ENCODE results near the gene MVB12A. TPM values are rescaled to one million over a fixed set of nuclear protein-coding genes. Genes with fewer than 3 reads are reported as not detected.

MVB12A gene
- total and polyA plus RNA-seq, 9 of the 15 experiments (the other 6 are each of a cell fraction or from before 2014, with no cell fraction given): 1.2 to 46.2 (median 22.4) TPM

- no peak for TF ChIP-seq IFI16 (CRISPR knock-in tag; IDR thresholded peaks at IDR 0.05)
- TF ChIP-seq ADNP (tag; IDR thresholded peaks at IDR 0.05): no peak
- 0 out of 2 replicates have a peak, but pooled peaks have one; percentile 30 for TF ChIP-seq HLTF (IDR thresholded peaks at IDR 0.05)
- no peak for TF ChIP-seq ZNF165 (CRISPR knock-in tag; IDR thresholded peaks at IDR 0.05; ENCODE audit: borderline replicate concordance)
- TF ChIP-seq ZNF740 (CRISPR knock-in tag; IDR thresholded peaks at IDR 0.05): peak; percentile 94
- peak in 1 of 2 experiments; percentile 74; a peak in 2 of 4 replicates for TF ChIP-seq ZNF740 (tag; IDR thresholded peaks at IDR 0.05)
- TF ChIP-seq KDM5B (IDR thresholded peaks at IDR 0.05; ENCODE audit: insufficient replicate concordance, low read depth, low read length): peak; percentile 20
- no peak for TF ChIP-seq ZNF133 (CRISPR knock-in tag; IDR thresholded peaks at IDR 0.05)
- peak in 1 of 2 experiments; percentile 54; a peak in 1 of 4 replicates for TF ChIP-seq TEAD1 (CRISPR knock-in tag; IDR thresholded peaks at IDR 0.05)
- no peak for TF ChIP-seq STAT6 (CRISPR knock-in tag; IDR thresholded peaks at IDR 0.05)
- TF ChIP-seq ZBTB40 (IDR thresholded peaks at IDR 0.05): 0 out of 2 replicates have a peak, but pooled peaks have one; percentile 24
- no peak for TF ChIP-seq ZBTB40 (CRISPR knock-in tag; IDR thresholded peaks at IDR 0.05)
- TF ChIP-seq CTBP1 (IDR thresholded peaks at IDR 0.05; ENCODE audit: borderline replicate concordance): peak; percentile 82
- TF ChIP-seq CXXC5 (CRISPR knock-in tag; IDR thresholded peaks at IDR 0.05): peak; percentile 89
Measured at GRCh38 chr19:17390665-17391370, 29.0 kb upstream of the MVB12A start (continued).
